GM12891 (cell line): ENCODE results near the gene KCNMA1.

ENCODE experiments used
- PAX5 ChIP-seq: IDR thresholded peaks from 2 replicates; pipeline ENCODE4 v1.6.1; 2011; ENCODE audit warnings: low read length, moderate library complexity, mild to moderate bottlenecking; ENCODE audit not compliant: insufficient read depth, severe bottlenecking
- POLR2A ChIP-seq: IDR thresholded peaks from 2 replicates; pipeline ENCODE4 v1.6.1; 2011; ENCODE audit warnings: low read depth, low read length, control low read depth
- POLR2AphosphoS5 ChIP-seq: IDR thresholded peaks from 2 replicates; pipeline ENCODE4 v1.6.1; 2011; ENCODE audit warnings: low read depth, low read length, control low read depth

GRCh38 chr10:77539147-77539935, 98.3 kb downstream of the KCNMA1 start:
- no peak for TF ChIP-seq POLR2AphosphoS5
- TF ChIP-seq POLR2A = no peak
- no peak for TF ChIP-seq PAX5
